MM.1S (cell line): ENCODE results near the gene C6orf62.
A peak's percentile ranks its signal among the peaks of the same experiment; 100 is the strongest.
"Not testable (repeated sequence)": the region's sequence is repeated elsewhere in the genome, so short reads cannot be mapped to it uniquely, and the experiment has no call there.

Experiments used
- DNase-seq: peaks from one replicate; pipeline ENCODE4 v3.0.0-alpha.2; 2015
- H2AFZ ChIP-seq: fragments of 300-600 bp; sonication (generic); 2 replicates; pipeline ENCODE4 v1.6.0; 2016; ENCODE audit warnings: antibody characterized with exemption, low read length
- H3F3A ChIP-seq: fragments of 300-600 bp; sonication (generic); 2 replicates; pipeline ENCODE4 v1.6.1; 2016; ENCODE audit warnings: mild to moderate bottlenecking, antibody characterized with exemption, low read length, moderate library complexity, mixed read lengths; ENCODE audit not compliant: insufficient read depth
- H3K27ac ChIP-seq: fragments of 300-600 bp; sonication (generic); 2 replicates; pipeline ENCODE4 v1.5.1; 2016; ENCODE audit warnings: mild to moderate bottlenecking, low read length
- H3K27me3 ChIP-seq: fragments of 300-600 bp; sonication (generic); replicated peaks from 2 replicates; pipeline ENCODE4 v1.6.0; 2016; ENCODE audit warnings: low read length; ENCODE audit not compliant: insufficient read depth
- H3K36me3 ChIP-seq: fragments of 300-600 bp; sonication (generic); replicated peaks from 2 replicates; pipeline ENCODE4 v1.6.1; 2016; ENCODE audit warnings: mild to moderate bottlenecking, low read length, mixed read lengths; ENCODE audit not compliant: insufficient read depth
- H3K4me1 ChIP-seq: fragments of 300-600 bp; sonication (generic); 2 replicates; pipeline ENCODE4 v1.6.1; 2016; ENCODE audit warnings: low read length, mixed read lengths
- H3K4me2 ChIP-seq: fragments of 300-600 bp; sonication (generic); 2 replicates; pipeline ENCODE4 v1.6.0; 2016; ENCODE audit warnings: low read depth, low read length
- H3K4me3 ChIP-seq: fragments of 300-600 bp; sonication (generic); 2 replicates; pipeline ENCODE4 v1.5.1; 2016; ENCODE audit warnings: low read length, mixed read lengths
- H3K79me2 ChIP-seq: fragments of 300-600 bp; sonication (generic); 2 replicates; pipeline ENCODE4 v1.6.1; 2016; ENCODE audit warnings: mixed run types, low read length, mixed read lengths
- H3K9ac ChIP-seq: fragments of 300-600 bp; sonication (generic); 2 replicates; pipeline ENCODE4 v1.6.1; 2016; ENCODE audit warnings: low read length, mixed read lengths
- H3K9me2 ChIP-seq: fragments of 300-600 bp; sonication (generic); replicated peaks from 2 replicates; pipeline ENCODE4 v1.6.1; 2016; ENCODE audit warnings: mild to moderate bottlenecking, low read length, mixed read lengths; ENCODE audit not compliant: insufficient read depth
- H3K9me3 ChIP-seq: fragments of 300-600 bp; sonication (generic); replicated peaks from 2 replicates; pipeline ENCODE4 v1.6.1; 2016; ENCODE audit warnings: mild to moderate bottlenecking, low read length, mixed read lengths; ENCODE audit not compliant: insufficient read depth
- H4K20me1 ChIP-seq: fragments of 300-600 bp; sonication (generic); 2 replicates; pipeline ENCODE4 v1.6.1; 2016; ENCODE audit warnings: mild to moderate bottlenecking, low read length, moderate library complexity, mixed read lengths; ENCODE audit not compliant: insufficient read depth
- CTCF ChIP-seq: fragments of 300-600 bp; sonication (generic); IDR thresholded peaks from 2 replicates; pipeline ENCODE4 v1.5.1; 2016; ENCODE audit warnings: antibody characterized with exemption, low read length, mixed read lengths
- EZH2 ChIP-seq: fragments of 300-600 bp; sonication (generic); optimal IDR thresholded peaks from 2 replicates; pipeline ENCODE3; 2017; ENCODE audit warnings: low read depth, mild to moderate bottlenecking, antibody characterized with exemption, low read length, mixed read lengths
- EZH2phosphoT487 ChIP-seq: fragments of 300-600 bp; sonication (generic); IDR thresholded peaks from 2 replicates; pipeline ENCODE4 v1.6.1; 2018; ENCODE audit warnings: antibody characterized with exemption, low read length

C6orf62 gene

GRCh38 chr6:24719125-24719971 is at the start of gene C6orf62:
C6orf62 (minus strand) TSS chr6:24719154; CDS start chr6:24718668, 486 bp downstream.
- peak within 1 kb of the TSS; percentile 100 for H3K4me3 ChIP-seq
- H3K79me2 ChIP-seq = peaks cover 62% of the 10 kb centered on the region
- H3K4me1 ChIP-seq = peaks cover 19% of the 10 kb centered on the region
- DNase-seq = peak; percentile 53
- no peaks in the 10 kb centered on the region for H3K9me3 ChIP-seq
- H3K36me3 ChIP-seq = peaks cover 16% of the 10 kb centered on the region; the same call in 1 of the 2 replicates
- H3K27me3 ChIP-seq = no peaks in the 10 kb centered on the region
- peak within 1 kb of the TSS; percentile 100 for H3K9ac ChIP-seq
- TF ChIP-seq EZH2 (no peak), EZH2phosphoT487 (no peak), CTCF (no peak)
- H3K4me2 ChIP-seq = peak within 1 kb of the TSS; percentile 85
- peak within 1 kb of the TSS; percentile 100 for H3K27ac ChIP-seq
- peaks cover 37% of the 10 kb centered on the region for H4K20me1 ChIP-seq
- H3F3A ChIP-seq = peaks cover 29% of the 10 kb centered on the region
- no peaks in the 10 kb centered on the region for H3K9me2 ChIP-seq
- H2AFZ ChIP-seq = no peak within 1 kb of the TSS

GRCh38 chr6:24768361-24768760 is 49.4 kb upstream of the C6orf62 start:
- Histone ChIP-seq H3K4me2 (no peak overlapping the region), H2AFZ (no peak overlapping the region), H3K27me3 (no peaks in the 10 kb centered on the region), H3K9ac (no peak overlapping the region), H3K4me3 (no peak overlapping the region), H3K36me3 (no peaks in the 10 kb centered on the region), H3K79me2 (no peaks in the 10 kb centered on the region), H3K4me1 (no peaks in the 10 kb centered on the region), H3F3A (no peaks in the 10 kb centered on the region), H3K9me3 (no peaks in the 10 kb centered on the region), H3K27ac (no peak overlapping the region), H3K9me2 (no peaks in the 10 kb centered on the region), H4K20me1 (no peaks in the 10 kb centered on the region)
- DNase-seq = no peak
- TF ChIP-seq CTCF = no peak

GRCh38 chr6:24766680-24767462 is 47.9 kb upstream of the C6orf62 start:
- H3F3A ChIP-seq = no peaks in the 10 kb centered on the region
- H3K4me3 ChIP-seq = no peak overlapping the region
- H3K4me1 ChIP-seq = no peaks in the 10 kb centered on the region
- H3K9me2 ChIP-seq = no peaks in the 10 kb centered on the region
- H3K4me2 ChIP-seq = peak overlapping the region; percentile 15; the same call in 1 of the 2 replicates
- no peak overlapping the region for H3K9ac ChIP-seq
- no peak overlapping the region for H3K27ac ChIP-seq
- H2AFZ ChIP-seq = no peak overlapping the region
- no peaks in the 10 kb centered on the region for H4K20me1 ChIP-seq
- H3K79me2 ChIP-seq = no peaks in the 10 kb centered on the region
- DNase-seq = peak; percentile 53
- no peaks in the 10 kb centered on the region for H3K27me3 ChIP-seq
- no peaks in the 10 kb centered on the region for H3K9me3 ChIP-seq
- TF ChIP-seq CTCF (peak; percentile 50), EZH2phosphoT487 (no peak), EZH2 (no peak)
- no peaks in the 10 kb centered on the region for H3K36me3 ChIP-seq

DNA sequence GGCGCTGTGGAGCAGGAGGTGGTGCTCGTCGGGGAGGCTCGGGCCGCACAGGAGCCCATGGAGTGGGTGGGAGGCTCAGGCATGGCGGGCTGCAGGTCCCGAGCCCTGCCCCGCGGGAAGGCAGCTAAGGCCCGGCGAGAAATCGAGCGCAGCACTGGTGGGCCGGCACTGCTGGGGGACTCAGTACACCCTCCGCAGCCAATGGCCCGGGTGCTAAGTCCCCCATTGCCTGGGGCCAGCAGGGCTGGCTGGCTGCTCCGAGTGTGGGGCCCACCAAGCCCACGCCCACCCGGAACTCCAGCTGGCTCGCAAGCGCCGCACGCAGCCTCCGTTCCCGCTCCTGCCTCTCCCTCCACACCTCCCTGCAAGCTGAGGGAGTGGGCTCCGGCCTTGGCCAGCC is 47.0 kb upstream of the C6orf62 start:
- not testable (repeated sequence) for H4K20me1 ChIP-seq, H3K36me3 ChIP-seq, H3K4me2 ChIP-seq, H3K4me3 ChIP-seq, H3K27ac ChIP-seq, H3K27me3 ChIP-seq, H2AFZ ChIP-seq, H3K9ac ChIP-seq, H3K4me1 ChIP-seq, DNase-seq, H3K9me2 ChIP-seq, H3K9me3 ChIP-seq, H3F3A ChIP-seq, H3K79me2 ChIP-seq

- H4K20me1 ChIP-seq, H3K9me2 ChIP-seq, H3K9ac ChIP-seq, H3K4me3 ChIP-seq, H3K27me3 ChIP-seq, H3K9me3 ChIP-seq, H3K4me2 ChIP-seq, H3F3A ChIP-seq, H3K4me1 ChIP-seq, H2AFZ ChIP-seq, H3K79me2 ChIP-seq, H3K36me3 ChIP-seq, H3K27ac ChIP-seq, DNase-seq: not testable (repeated sequence)
Observed at GRCh38 chr6:24764833-24765828, 46.2 kb upstream of the C6orf62 start.
